SU-DHL-6 (cell line): ENCODE data around the gene PGAP3.

ENCODE experiments used
- EZH2phosphoT487 ChIP-seq: fragments of 200-600 bp; sonication (generic), shearing (Covaris generic); conservative IDR thresholded peaks from 2 replicates; pipeline ENCODE4 v1.6.1; 2018; ENCODE audit warnings: mild to moderate bottlenecking, antibody characterized with exemption, low read length, moderate library complexity, mixed read lengths
- TF ChIP-seq, protein P1 (sequence below): fragments of 200-600 bp; sonication (generic); IDR thresholded peaks from one replicate; pipeline ENCODE4 v1.5.1; 2017; ENCODE audit warnings: antibody characterized with exemption, mild to moderate bottlenecking, low read length, moderate library complexity; ENCODE audit not compliant: insufficient read depth, poor library complexity, severe bottlenecking

GRCh38 chr17:39678340-39679116 is 9.3 kb downstream of the PGAP3 start:
- TF ChIP-seq, protein P1, sequence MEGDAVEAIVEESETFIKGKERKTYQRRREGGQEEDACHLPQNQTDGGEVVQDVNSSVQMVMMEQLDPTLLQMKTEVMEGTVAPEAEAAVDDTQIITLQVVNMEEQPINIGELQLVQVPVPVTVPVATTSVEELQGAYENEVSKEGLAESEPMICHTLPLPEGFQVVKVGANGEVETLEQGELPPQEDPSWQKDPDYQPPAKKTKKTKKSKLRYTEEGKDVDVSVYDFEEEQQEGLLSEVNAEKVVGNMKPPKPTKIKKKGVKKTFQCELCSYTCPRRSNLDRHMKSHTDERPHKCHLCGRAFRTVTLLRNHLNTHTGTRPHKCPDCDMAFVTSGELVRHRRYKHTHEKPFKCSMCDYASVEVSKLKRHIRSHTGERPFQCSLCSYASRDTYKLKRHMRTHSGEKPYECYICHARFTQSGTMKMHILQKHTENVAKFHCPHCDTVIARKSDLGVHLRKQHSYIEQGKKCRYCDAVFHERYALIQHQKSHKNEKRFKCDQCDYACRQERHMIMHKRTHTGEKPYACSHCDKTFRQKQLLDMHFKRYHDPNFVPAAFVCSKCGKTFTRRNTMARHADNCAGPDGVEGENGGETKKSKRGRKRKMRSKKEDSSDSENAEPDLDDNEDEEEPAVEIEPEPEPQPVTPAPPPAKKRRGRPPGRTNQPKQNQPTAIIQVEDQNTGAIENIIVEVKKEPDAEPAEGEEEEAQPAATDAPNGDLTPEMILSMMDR: no peak
- no peak for TF ChIP-seq EZH2phosphoT487
